ENCODE data around the gene TMEM233. TPM values are rescaled to one million over a fixed set of nuclear protein-coding genes. Genes with fewer than 3 reads are reported as not detected.

The TMEM233 gene
- polyA plus RNA-seq, 2 of the 4 experiments (the other 2 are of a cell fraction): not detected

DNA sequence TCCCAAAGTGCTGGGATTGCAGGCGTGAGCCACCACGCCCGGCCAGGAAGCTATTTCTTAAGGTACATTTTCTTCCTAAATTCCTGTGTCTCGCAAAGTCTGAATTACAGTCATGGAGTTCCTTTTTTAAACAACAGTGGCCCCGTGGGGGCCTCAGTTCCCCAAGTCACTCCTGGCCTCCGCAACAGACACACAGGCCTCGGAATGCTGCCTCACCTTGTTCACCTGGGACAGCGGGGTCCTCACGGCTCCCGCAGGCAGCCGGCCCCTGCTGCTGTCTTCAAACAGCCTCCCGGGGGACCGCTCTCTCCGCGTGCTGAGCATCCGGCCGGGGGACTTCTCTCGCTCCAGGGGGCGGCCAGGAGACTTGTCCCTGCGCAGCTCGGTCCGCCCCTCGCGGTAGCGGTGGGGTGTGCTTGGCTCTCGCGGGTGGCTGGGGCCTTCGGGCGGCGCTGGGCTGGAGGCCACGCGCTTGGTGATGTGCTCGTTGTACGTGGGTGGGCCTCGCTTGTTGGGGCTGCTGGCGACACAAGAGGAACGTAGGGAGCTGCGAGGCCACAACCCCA, 96.4 kb downstream of the TMEM233 start:
- Histone ChIP-seq H3K9me3 (no peaks in the 10 kb centered on the region), H3K4me1 (peaks cover under 1% of the 10 kb centered on the region; the same call in 1 of the 3 replicates), H3K27ac (no peak overlapping the region), H3K4me2 (no peak overlapping the region), H3K4me3 (no peak overlapping the region)
- CTCF ChIA-PET: interaction anchor here (1.2 to 1.5 kb wide), 2 partner anchors 10 to 22 kb away, joined by 3 to 4 read pairs; partner anchors contain the start of gene PRKAB1
- TF ChIP-seq RCOR1 (IDR thresholded peaks at IDR 0.05; ENCODE audit: low read depth, low read length): no peak
- no peak for TF ChIP-seq MAX (IDR thresholded peaks at IDR 0.05)
- TF ChIP-seq NFE2L2 (conservative IDR thresholded peaks at IDR 0.05; ENCODE audit: low read length): no peak
- no peak for TF ChIP-seq HOXB13 (CRISPR knock-in tag; IDR thresholded peaks at IDR 0.05; ENCODE audit: low read depth)
- TF ChIP-seq FOXS1 (CRISPR knock-in tag; IDR thresholded peaks at IDR 0.05): no peak
- no peak for TF ChIP-seq BHLHE40 (IDR thresholded peaks at IDR 0.05; ENCODE audit: low read depth, low read length)
- no peak for TF ChIP-seq POLR2A (IDR thresholded peaks at IDR 0.05; ENCODE audit: low read length)
- TF ChIP-seq CTCF (IDR thresholded peaks at IDR 0.05): no peak
- TF ChIP-seq, protein P1, sequence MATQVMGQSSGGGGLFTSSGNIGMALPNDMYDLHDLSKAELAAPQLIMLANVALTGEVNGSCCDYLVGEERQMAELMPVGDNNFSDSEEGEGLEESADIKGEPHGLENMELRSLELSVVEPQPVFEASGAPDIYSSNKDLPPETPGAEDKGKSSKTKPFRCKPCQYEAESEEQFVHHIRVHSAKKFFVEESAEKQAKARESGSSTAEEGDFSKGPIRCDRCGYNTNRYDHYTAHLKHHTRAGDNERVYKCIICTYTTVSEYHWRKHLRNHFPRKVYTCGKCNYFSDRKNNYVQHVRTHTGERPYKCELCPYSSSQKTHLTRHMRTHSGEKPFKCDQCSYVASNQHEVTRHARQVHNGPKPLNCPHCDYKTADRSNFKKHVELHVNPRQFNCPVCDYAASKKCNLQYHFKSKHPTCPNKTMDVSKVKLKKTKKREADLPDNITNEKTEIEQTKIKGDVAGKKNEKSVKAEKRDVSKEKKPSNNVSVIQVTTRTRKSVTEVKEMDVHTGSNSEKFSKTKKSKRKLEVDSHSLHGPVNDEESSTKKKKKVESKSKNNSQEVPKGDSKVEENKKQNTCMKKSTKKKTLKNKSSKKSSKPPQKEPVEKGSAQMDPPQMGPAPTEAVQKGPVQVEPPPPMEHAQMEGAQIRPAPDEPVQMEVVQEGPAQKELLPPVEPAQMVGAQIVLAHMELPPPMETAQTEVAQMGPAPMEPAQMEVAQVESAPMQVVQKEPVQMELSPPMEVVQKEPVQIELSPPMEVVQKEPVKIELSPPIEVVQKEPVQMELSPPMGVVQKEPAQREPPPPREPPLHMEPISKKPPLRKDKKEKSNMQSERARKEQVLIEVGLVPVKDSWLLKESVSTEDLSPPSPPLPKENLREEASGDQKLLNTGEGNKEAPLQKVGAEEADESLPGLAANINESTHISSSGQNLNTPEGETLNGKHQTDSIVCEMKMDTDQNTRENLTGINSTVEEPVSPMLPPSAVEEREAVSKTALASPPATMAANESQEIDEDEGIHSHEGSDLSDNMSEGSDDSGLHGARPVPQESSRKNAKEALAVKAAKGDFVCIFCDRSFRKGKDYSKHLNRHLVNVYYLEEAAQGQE (IDR thresholded peaks at IDR 0.05): no peak
- TF ChIP-seq ZFP36 (IDR thresholded peaks at IDR 0.05; ENCODE audit: borderline replicate concordance, partially characterized antibody): no peak
- no peak for TF ChIP-seq SMC3 (IDR thresholded peaks at IDR 0.05)
- TF ChIP-seq HDAC2 (IDR thresholded peaks at IDR 0.05): no peak
- TF ChIP-seq MYC (IDR thresholded peaks at IDR 0.05; ENCODE audit: borderline replicate concordance, low read length): no peak
- no peak for TF ChIP-seq ZSCAN20 (CRISPR knock-in tag; IDR thresholded peaks at IDR 0.05)
- POLR2A ChIA-PET: no interaction called here
- FAIRE-seq: no peak
- ATAC-seq: no peak
- 96% methylated on average over 38 of the region's 38 CpGs for WGBS (ENCODE audit: missing lambda C conversion rate)
- DNase-seq (ENCODE audit: low read depth in 1 of 2, low spot score in 1 of 2): no peak

DNA sequence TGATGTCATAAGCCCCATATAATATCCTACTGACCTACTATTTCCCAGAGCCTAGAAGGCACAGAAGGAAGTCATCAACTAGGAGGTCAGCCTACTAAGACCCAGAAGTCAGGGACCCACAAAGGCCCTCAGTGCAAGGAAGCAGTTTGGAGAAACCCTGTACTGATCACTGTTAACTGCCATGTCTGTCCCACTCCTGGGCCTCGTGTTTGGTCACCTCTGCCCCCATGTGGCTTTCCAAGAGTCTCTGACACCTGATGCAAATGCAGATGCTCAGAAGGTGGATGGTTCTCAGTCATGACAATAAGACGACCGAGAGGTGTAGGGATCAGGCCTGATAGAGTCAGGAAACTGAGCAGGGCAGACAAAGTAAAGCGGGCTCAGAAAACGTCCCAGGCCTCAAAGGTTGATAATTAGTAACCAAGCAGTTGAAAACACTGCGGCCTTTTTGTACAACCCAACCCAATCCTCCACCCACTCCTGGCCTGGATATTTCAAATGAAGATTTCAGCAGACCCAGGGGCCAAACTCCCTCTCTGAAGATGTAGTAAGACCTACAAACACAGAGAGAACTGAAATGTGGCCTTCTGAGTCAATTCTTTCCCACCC, 97.7 kb downstream of the TMEM233 start:
- Histone ChIP-seq H3K4me1 (no peaks in the 10 kb centered on the region), H3K9me3 (no peaks in the 10 kb centered on the region), H3K27ac (no peak overlapping the region), H3K4me2 (no peak overlapping the region), H3K4me3 (no peak overlapping the region)
- ChIA-PET CTCF (interaction anchor here (1.5 kb wide), 1 partner anchor 24 kb away, joined by 4 read pairs; the partner anchor contains the start of gene PRKAB1), POLR2A (no interaction called here)
- no peak for FAIRE-seq
- DNase-seq (ENCODE audit: low read depth in 1 of 2, low spot score in 1 of 2): no peak
- no peak for TF ChIP-seq HES2 (IDR thresholded peaks at IDR 0.05)
- no peak for TF ChIP-seq TP53 (CRISPR knock-in tag; IDR thresholded peaks at IDR 0.05)
- no peak for TF ChIP-seq ESRRA (IDR thresholded peaks at IDR 0.05; ENCODE audit: borderline replicate concordance, low read length)
- TF ChIP-seq KDM5A (IDR thresholded peaks at IDR 0.05): no peak
- TF ChIP-seq PHF8 (IDR thresholded peaks at IDR 0.05; ENCODE audit: borderline replicate concordance, low read depth): no peak
- WGBS (ENCODE audit: missing lambda C conversion rate): 80% methylated on average over 6 of the region's 6 CpGs
- no peak for ATAC-seq

All from A549 (cell line).